ENCODE measurements around the gene TIGD3. TPM values are rescaled to one million over a fixed set of nuclear protein-coding genes. Genes with fewer than 3 reads are reported as not detected.

TIGD3 gene
- total and polyA plus RNA-seq, 2 of the 13 experiments (the other 11 are each of a cell fraction or from before 2014, with no cell fraction given) = 0.49 to 4.9 TPM

- TF ChIP-seq ZNF234 (CRISPR knock-in tag; conservative IDR thresholded peaks at IDR 0.05) (peak; percentile 83; the same call in 1 of the 2 replicates), RARA (CRISPR knock-in tag; IDR thresholded peaks at IDR 0.05) (no peak), TERF1 (CRISPR knock-in tag; IDR thresholded peaks at IDR 0.05) (no peak), KAT8 (CRISPR knock-in tag; IDR thresholded peaks at IDR 0.05) (peak; percentile 58; the same call in 1 of the 2 replicates), ZBTB7A (CRISPR knock-in tag; IDR thresholded peaks at IDR 0.05) (peak; percentile 93), SYNCRIP (IDR thresholded peaks at IDR 0.05; ENCODE audit: insufficient read depth, low read depth, low read length) (no peak), PCBP1 (IDR thresholded peaks at IDR 0.05; ENCODE audit: borderline replicate concordance, low read depth, low read length) (0 out of 2 replicates have a peak, but pooled peaks have one; percentile 54), MYC (CRISPR knock-in tag; IDR thresholded peaks at IDR 0.05; ENCODE audit: borderline replicate concordance) (peak; percentile 93), TIGD3 (CRISPR knock-in tag; IDR thresholded peaks at IDR 0.05; ENCODE audit: borderline replicate concordance) (peak; percentile 47; the same call in 1 of the 2 replicates), NCOA1 (CRISPR knock-in tag; IDR thresholded peaks at IDR 0.05) (peak; percentile 93), PAX8 (CRISPR knock-in tag; IDR thresholded peaks at IDR 0.05; ENCODE audit: borderline replicate concordance) (0 out of 2 replicates have a peak, but pooled peaks have one; percentile 5), MIXL1 (CRISPR knock-in tag; IDR thresholded peaks at IDR 0.05) (0 out of 2 replicates have a peak, but pooled peaks have one; percentile 21), ZNF160 (CRISPR knock-in tag; IDR thresholded peaks at IDR 0.05) (no peak; the same call in 1 of the 2 replicates), EP300 (IDR thresholded peaks at IDR 0.05; ENCODE audit: low read depth in 2 of 2, low read length in 2 of 2) (no peak), EP300 (CRISPR knock-in tag; IDR thresholded peaks at IDR 0.05; ENCODE audit: borderline replicate concordance) (no peak), SMARCC2 (IDR thresholded peaks at IDR 0.05) (no peak), ZBTB7B (CRISPR knock-in tag; IDR thresholded peaks at IDR 0.05) (peak; percentile 96), NFATC3 (CRISPR knock-in tag; IDR thresholded peaks at IDR 0.05) (no peak), ZNF350 (CRISPR knock-in tag; IDR thresholded peaks at IDR 0.05; ENCODE audit: borderline replicate concordance, low read depth) (peak; percentile 68; the same call in 1 of the 2 replicates), SAFB2 (CRISPR knock-in tag; IDR thresholded peaks at IDR 0.05; ENCODE audit: borderline replicate concordance, low read depth) (no peak), RAD21 (CRISPR knock-in tag; IDR thresholded peaks at IDR 0.05) (peak; percentile 99), POLR2G (IDR thresholded peaks at IDR 0.05; ENCODE audit: low read depth, low read length) (0 out of 2 replicates have a peak, but pooled peaks have one; percentile 4), AKAP8 (CRISPR knock-in tag; IDR thresholded peaks at IDR 0.05) (0 out of 2 replicates have a peak, but pooled peaks have one; percentile 27), ZNF501 (CRISPR knock-in tag; IDR thresholded peaks at IDR 0.05) (peak; percentile 76), ZNF607 (CRISPR knock-in tag; IDR thresholded peaks at IDR 0.05; ENCODE audit: borderline replicate concordance) (peak; percentile 50; the same call in 1 of the 2 replicates), ZFX (CRISPR knock-in tag; IDR thresholded peaks at IDR 0.05; ENCODE audit: low read depth) (peak; percentile 48; the same call in 1 of the 2 replicates), ZBTB1 (CRISPR knock-in tag; IDR thresholded peaks at IDR 0.05; ENCODE audit: borderline replicate concordance) (no peak)
- TF ChIP-seq, protein P1, sequence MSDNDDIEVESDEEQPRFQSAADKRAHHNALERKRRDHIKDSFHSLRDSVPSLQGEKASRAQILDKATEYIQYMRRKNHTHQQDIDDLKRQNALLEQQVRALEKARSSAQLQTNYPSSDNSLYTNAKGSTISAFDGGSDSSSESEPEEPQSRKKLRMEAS (IDR thresholded peaks at IDR 0.05) = peak; percentile 64
- TF ChIP-seq, protein P2, sequence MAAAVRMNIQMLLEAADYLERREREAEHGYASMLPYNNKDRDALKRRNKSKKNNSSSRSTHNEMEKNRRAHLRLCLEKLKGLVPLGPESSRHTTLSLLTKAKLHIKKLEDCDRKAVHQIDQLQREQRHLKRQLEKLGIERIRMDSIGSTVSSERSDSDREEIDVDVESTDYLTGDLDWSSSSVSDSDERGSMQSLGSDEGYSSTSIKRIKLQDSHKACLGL (CRISPR knock-in tag; IDR thresholded peaks at IDR 0.05) = peak; percentile 15; the same call in 1 of the 2 replicates
Measured at GRCh38 chr11:65315204-65315865, 39.2 kb upstream of the TIGD3 start (continued).
